GM21786 (cell line): Measurements from ENCODE around the gene LCK.
"Not testable (repeated sequence)": the region's sequence is repeated elsewhere in the genome, so short reads cannot be mapped to it uniquely, and the experiment has no call there.

Source experiments
- ATAC-seq: cut with Tn5 transposase; IDR thresholded peaks from one replicate; pipeline ENCODE4 v1.9.1; 2021; ENCODE audit not compliant: unreplicated experiment

Gene LCK

DNA sequence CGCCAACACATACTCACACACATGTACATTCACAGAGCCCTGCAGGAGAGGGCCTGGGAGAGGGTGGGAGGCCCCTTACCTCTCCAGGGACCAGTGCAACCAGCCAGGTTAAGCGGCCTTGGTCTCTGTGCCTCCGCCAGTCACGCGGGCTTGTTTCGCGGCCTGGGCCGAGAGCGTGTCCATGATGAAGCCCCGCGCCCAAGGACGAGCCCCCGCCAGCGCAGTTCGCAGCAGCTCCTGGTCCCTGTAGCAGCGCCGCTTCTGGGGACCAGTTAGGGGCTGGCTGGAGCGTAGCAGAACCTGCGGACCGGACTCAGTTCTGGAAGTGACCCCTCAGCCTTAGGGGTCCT, 11.3 kb upstream of the LCK start:
- no peak for ATAC-seq

DNA sequence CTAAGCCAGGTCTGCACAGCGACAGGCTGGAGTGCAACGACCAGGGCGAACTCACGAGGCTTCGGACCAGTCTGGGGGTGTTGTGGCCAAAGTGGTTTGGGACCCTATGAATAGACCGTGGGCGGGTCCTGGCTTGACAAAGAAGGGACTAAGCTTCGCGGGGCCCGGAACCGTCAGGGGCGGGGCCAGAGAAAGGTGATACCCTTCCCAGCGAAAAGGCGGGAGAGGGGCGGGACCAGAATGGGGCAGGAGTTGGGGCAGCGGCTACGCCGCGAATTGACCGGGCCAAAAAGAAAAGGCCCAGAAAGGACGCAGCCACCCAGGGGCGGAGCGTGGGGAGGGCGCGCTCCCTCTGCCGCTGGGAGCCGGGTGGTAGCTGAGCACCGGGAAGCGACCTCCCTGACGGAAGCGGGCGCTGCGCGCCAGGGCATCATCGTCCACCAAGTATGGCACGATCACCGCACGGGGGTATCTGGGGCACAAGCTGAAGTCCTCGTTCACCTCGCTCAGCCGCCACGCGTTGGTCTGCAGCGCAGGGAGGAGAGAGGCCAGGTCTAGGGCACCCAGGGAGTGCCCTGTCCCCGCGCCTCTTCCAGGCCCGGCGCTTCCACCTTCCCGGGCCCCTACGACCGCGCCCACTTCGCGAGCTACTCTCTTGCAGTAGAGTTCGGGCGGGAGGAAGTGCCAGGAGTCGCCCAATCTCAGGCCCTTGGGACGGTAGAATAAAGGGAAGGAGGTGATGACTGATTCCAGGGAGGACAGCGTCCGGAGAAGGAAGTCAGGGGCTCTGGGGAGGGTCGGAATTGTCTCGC, 10.7 kb upstream of the LCK start:
- ATAC-seq, result no peak

DNA sequence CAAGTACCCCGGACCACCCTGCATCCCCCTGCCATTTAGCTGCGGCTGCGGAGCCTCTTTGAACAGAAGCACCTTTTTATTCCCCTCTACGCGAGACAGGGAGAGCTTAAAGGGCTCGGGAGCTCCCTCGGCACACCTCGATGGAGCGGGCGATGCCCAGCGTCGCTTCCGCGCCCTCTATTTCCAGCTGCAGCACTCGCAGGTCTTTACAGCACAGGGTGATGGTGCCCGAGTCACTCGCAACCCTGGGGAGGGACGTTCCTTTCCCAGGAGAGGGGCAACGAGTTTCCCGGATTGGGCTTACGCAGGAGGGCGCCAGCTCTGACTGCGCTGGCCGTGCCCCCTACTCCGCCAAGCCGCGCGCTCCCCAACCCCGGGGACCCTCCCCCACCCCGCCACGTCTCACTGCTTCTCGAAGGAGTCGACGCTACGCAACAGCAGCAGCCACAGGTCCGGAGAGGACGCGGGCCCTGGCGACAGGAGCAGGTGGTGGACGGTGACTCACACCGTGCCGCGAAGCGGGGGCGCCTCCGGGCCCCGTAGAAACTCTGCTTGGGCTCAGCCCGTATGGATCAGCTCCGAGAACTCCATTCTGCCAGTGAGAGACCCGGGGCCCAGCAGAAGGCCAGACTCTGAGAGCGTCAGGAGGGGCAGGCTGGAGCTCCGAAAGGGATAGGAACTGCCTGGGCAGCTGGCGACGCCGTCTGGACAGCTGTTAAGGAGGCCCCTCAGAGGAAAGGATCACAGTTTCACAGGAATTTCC, 9.9 kb upstream of the LCK start:
- ATAC-seq, result no peak

DNA sequence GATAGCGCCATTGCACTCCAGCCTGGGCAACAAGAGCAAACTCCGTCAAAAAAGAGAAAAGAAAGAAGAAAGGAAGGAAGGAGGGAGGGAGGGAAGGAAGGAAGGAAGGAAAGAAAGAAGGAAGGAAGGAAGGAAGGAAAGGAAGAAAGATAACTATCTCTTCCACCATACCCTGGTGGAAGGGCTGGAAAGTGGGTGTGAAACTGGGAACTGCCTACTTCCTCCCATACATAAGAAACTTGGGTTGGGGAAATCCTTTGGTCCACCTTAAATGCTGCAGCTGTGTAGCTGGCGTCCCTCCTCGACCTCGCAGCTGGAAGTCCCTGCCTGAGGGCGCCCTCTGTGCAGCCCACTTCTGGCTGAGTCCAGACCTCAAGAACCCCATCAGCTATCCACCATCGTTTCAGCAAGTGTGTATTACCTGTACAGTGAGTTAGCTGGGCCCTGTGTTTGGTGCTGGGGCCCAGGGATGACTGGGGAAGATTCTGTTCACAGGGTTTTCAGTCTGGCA, 8.7 kb upstream of the LCK start:
- no peak for ATAC-seq

DNA sequence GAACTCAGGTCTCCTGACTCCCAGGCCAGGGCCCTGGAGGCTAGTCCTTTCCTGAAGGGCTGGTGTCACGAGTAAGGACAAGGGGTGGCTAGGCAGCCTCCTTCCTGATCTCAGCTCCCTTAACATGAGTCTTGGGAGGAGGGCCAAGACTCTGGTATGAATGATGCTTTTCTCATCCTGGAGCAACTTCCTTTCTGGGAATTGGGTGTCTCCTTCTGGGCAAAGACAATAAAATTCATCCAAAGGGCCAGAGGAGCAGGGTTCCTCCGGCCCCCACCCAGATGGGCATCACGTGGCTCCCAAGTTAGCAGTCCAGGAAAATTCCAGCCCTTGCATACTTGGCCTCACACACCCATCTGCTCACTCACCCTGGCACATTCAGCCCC, 4.2 kb upstream of the LCK start, which contains the start of gene FAM167B:
FAM167B (plus strand) TSS at position 335 of the 386 bp plus-strand sequence. CDS start 200 bp downstream, outside the sequence.
- no peak for ATAC-seq

DNA sequence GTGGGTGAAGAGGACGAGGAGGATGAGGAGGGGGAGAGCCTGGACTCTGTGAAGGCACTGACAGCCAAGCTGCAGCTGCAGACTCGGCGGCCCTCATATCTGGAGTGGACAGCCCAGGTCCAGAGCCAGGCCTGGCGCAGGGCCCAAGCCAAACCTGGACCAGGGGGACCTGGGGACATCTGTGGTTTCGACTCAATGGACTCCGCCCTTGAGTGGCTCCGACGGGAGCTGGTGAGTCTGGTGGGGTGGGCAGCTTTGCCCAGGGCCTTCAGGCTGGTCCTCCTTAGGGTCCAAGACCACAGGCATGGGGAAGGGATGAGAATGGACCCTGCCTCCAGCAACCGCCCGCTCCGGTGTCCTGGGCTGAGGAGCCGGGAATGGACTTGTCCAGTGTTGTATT, 3.6 kb upstream of the LCK start:
- no peak for ATAC-seq

DNA sequence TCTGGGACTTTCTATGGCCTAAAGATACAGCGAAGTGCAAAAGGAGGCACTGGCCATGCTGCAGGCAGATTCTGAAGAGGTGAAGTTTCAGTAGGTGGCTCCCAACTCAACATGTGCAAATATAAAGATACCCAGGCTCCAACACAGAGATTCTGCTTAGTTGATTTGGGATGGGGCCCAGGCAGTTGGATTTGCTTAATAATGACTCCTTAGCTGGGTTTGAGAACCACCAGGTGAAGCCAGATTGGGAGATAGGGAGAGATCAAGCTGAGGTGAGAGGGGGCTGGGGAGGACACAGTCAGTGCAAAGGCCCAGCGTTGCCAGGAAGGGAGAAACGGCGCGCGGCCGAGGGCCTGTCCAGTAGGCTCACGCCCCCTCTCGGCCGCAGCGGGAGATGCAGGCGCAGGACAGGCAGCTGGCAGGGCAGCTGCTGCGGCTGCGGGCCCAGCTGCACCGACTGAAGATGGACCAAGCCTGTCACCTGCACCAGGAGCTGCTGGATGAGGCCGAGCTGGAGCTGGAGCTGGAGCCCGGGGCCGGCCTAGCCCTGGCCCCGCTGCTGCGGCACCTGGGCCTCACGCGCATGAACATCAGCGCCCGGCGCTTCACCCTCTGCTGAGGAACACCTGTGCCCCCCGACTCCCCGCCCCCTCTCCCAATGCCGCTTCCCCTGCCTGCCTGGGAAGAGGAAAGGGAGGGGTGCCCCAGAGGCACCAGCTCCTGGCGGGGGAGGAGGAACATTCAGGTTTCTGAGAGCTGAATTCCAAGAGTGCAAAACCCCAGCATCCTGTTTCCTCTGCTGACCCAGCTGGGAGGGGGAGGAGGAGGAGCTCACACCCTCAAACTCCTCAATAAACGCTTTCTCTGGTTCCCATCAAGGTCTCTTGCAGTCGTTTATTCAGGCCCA, 2.8 kb upstream of the LCK start:
- ATAC-seq, result no peak

DNA sequence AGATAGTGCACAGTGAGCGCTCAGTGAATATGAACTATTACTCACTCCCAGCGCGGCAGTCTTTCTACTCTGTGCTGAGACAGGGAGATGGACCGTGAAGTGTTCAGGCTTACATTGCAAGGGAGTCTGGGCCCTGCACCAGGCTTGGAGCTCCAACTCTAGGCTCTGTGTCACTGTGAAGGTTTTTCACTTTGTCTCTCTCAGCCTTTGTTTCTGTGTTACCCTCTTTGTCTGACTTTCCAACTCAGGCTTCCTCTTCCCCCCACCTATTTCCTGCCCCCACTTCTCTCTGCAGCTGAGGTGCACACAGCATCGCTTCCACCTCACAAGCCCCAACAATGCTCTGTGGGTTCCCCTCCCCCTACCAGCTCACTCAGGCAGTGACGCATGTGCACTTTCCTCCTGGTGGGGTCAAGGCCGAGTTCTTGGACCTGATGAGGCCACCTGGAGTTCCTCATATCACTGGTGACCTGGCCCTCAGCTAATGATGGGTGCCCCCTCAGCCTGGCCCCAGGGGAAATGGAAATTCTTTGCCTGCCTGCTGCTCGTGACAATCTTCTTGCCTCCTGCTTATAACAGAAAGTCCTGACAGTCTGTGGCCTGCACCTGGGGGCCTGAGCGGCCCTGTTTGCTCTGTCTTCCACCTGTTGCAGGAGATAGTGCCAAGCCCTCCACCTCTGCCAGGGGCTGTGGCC, 1.1 kb upstream of the LCK start:
- peak; percentile 50 for ATAC-seq

DNA sequence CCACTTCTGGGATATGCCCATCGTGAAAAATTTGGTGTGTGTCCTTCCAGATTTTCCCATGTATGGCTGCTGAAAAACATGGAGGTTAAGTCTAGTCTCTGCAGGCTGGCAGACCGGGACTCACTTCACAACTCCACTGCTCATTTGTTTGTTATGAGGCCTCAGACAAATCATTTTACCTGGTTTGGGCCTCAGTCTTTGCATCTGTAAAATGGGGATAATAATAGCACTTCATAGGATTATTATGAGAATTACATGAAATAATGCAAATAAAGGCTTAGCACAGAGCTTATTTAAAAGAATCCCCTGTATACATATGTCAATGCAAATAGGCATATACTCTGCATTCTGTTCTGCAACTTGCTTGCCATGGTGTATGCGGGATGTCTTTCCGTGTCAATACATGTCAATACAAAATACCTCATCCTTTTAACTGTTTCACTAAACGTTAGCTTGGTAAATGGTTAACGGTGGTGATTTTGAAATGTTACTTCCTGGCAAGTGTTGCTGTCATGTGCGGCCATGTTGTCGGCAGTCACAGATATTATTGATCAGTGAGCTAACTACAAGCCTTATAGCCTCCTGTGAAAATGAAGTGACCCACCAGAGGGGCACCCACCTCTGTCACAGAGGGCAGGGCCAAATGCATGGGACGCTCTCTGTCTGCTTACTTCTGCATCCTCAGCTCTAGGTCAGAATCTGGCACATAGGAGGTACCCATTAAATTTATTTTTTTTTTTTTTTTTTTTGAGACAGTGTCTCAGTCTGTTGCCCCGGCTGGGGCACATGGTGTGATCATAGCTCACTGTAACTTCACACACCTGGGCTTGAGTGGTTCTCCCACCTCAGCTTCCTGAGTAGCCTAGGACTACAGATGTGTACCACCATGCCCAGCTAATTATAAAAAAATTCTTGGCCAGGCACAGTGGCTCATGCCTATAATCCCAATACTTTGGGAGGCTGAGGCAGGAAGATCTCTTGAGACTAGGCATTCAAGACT, 4.3 kb downstream of the LCK start:
- ATAC-seq, result no peak

DNA sequence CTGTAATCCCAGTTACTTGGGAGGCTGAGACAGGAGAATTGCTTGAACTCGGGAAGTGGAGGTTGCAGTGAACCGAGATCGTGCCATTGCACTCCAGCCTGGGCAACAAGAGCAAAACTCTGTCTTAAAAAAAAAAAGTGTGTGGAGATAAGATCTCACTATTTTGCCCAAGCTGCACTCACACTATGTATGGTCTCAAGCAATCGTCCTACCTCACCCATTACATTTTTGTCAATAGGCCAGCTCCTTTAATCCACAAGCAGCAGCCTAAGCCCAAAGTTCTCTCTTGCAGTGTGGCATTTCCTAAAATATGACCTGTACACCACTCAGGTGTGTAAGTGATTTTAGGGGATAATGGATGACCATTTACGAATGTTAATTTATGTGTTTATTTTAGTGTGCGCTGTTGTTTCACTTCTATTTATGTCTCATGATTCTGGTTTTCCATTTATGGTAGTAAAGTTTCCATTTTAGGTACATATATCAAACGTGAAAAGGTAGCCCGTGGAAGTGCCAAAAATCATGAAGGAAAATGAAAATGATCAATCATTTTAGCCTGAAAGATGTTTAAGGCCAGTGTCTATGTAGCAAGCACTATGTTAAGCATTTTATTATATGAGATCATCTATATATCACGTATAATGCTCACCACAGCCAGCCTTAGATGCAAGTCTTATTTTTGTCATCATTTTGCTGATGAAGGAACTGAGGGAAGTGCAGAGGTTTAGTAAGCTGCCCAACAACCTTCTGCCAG, 5.6 kb downstream of the LCK start:
- no peak for ATAC-seq

DNA sequence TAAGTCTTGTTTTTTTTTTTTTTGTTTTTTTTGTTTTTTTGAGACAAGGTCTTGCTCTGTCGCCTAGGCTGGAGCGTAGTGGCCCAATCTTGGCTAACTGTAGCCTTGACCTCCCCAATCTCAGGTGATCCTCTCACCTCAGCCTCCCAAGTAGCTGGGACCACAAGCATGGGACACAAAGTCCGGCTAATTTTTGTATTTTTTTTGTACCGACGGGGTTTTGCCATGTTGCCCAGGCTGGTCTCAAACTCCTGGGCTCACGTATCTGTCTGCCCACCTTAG, 6.1 kb downstream of the LCK start:
- ATAC-seq, result no peak

DNA sequence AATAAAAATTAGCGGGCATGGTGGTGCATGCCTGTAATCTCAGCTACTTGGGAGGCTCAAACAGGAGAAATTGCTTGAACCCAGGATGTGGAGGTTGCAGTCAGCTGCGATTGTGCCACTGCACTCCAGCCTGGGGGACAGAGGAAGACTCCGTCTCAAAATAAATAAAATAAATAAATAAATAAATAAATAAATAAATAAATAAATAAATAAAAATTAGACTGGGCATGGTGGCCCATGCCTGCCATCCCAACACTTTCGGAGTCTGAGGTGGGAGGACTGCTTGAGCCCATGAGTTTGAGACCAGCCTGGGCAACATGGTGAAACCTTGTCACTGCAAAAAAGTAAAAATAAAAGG, 12.2 kb downstream of the LCK start:
- not testable (repeated sequence) for ATAC-seq

DNA sequence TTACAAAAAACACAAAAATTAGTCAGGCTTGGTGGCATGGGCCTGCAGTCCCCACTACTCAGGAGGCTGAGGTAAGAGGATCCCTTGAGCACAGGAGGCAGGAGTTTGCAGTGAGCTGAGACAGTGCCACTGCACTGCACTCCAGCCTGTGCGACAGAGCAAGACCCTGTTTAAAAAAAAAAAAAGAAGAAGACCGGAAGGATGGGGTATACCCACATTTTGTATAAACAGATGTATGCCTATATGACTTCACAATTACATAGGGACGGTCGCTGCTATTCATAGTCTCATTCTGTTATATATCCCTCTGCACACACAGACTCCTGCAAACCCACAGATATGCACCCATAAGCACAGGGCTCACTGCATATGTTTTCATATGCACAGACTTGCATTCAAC, 12.7 kb downstream of the LCK start:
- peak; percentile 55 for ATAC-seq

DNA sequence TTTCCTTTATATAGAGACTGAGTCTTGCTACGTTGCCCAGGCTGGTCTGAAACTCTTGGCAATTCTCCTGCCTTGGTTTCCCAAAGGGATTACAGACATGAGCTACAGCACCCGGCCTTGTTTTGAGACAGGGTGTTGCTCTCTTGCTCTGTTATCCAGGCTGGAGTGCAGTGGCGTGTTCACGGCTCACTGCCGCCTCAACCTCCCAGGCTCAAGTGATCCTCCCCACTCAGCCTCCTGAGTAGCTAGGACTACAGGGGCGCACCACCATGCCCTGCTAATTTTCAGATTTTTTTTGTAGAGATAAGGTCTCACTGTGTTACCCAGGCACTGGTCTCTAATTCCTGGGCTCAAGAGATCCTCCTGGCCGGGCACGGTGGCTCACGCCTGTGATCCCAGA, 14.8 kb downstream of the LCK start:
- no peak for ATAC-seq

DNA sequence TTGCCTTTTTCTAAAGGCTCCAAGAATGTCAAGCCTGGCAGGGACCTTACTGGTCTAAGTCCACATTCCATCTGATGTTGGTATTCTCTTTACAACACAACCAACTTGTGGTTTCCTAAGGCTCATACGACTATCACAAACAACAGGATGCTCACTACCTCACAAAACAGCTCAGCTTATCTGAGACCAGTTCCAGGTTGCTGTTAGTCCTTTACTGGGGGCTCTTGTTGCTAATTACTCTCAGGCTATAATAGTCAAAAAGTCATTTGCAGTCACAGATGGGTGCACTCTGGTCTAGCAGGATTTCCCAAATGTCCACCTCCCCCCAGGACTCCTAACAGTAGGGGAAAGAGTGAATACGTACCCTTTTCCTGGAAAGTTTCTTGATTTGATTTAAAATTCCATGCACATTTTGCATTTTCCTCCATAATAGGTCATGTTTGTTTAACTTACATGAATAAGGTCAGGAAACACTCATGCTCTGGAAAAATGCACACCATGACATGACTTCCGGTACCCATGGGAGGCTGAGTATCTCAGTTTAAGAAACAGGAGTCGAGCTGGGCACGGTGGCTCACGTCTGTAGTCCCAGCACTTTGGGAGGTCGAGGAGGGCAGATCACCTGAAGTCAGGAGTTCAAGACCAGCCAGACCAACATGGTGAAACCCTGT, 16.0 kb downstream of the LCK start:
- no peak for ATAC-seq

DNA sequence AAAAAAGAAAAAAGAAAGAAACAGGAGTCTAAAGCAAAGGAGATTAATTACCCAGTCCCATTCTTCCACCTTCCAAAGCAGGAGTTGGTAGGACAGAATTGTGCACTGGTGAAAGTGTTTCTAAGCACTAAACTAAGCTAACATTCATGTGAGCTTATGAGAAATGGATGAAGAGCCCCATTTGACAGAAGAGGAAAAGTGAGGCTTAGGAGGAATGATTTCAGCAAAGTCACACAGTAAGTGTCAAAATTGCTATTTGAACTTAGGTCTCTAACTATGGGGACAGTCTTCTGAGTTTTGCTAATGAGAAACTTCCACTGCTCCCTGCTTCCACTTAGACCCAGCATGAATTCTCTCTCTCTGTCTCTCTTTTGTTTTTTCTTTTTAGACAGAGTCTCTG, 18.7 kb downstream of the LCK start:
- ATAC-seq, result no peak

DNA sequence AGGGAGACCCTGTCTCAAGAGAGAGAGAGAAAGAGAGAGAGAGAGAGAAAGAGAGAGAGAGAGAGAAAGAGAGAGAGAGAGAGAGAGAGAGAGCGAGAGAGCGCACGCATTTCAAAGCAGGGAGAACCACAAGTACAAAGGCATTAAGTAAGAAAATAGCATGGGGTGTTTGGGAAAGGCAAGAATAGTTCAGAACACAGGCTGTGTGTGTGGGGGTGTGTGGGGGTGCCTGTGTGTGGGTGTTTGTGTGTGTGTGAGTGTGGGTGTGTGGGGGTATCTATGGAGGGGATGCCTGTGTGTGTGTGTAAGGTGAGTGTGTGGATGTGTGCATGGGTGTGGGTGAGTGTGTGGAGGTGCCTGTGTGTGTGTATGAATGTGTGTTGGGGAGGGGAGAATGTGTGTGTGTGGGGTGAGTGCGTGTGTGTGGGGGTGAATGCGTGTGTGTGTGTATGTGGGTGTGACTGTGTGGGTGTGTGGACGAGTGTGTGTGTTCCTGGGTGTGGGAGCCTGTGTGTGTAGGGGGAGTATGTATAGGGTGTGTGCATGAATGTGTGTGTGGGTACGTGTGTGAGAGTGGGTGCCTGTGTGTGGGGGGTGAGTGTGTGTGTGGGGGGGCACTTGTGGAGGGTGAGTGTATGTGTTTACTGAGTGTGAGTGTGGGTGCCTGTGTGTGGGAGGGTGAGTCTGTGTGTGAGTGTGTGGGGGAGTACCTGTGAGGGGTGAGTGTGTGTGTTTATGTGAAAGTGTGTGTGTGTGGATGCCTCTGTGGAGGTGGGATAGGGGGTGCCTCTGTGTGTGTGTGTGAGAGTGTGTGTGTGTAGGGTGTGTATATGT, 21.7 kb downstream of the LCK start:
- ATAC-seq, result no peak
